ENCODE measurements around the gene HLX.

- TF ChIP-seq CTCF (conservative IDR thresholded peaks at IDR 0.05; ENCODE audit: low read depth, low read length) (0 out of 2 replicates have a peak, but pooled peaks have one; percentile 23), EZH2 (IDR thresholded peaks at IDR 0.05; ENCODE audit: borderline replicate concordance, low read depth, low read length, poor library complexity, severe bottlenecking) (peak; percentile 74)
These were observed 492 bp downstream of the HLX start for GRCh38 chr1:220879509-220880361.
